ENCODE results near the gene MANBA.

MANBA gene

GRCh38 chr4:102780476-102781144, 19.8 kb upstream of the MANBA start:
- H3K27ac ChIP-seq (ENCODE audit: low read depth, low read length), result no peak overlapping the region
- H3K36me3 ChIP-seq (ENCODE audit: low read length), result no peaks in the 10 kb centered on the region
- TF ChIP-seq CTCF (IDR thresholded peaks at IDR 0.05; ENCODE audit: insufficient read depth, low read length, poor library complexity, severe bottlenecking) (no peak), EZH2phosphoT487 (conservative IDR thresholded peaks at IDR 0.05; ENCODE audit: low read length) (no peak)

GRCh38 chr4:102779204-102779603, 18.4 kb upstream of the MANBA start:
- Histone ChIP-seq H2AFZ (ENCODE audit: low read depth, low read length, severe bottlenecking) (no peak overlapping the region), H3K9me2 (replicated peaks; ENCODE audit: insufficient read depth, low read length) (no peaks in the 10 kb centered on the region), H4K20me1 (ENCODE audit: low read depth, low read length) (no peaks in the 10 kb centered on the region), H3K79me2 (ENCODE audit: insufficient read depth, low read length) (no peaks in the 10 kb centered on the region), H3K4me3 (ENCODE audit: insufficient read depth, low read length, poor library complexity, severe bottlenecking) (no peak overlapping the region), H3F3A (ENCODE audit: insufficient read depth) (no peaks in the 10 kb centered on the region), H3K4me2 (ENCODE audit: low read depth, low read length, poor library complexity, severe bottlenecking) (no peak overlapping the region), H3K9me3 (ENCODE audit: insufficient read depth, low read length) (no peaks in the 10 kb centered on the region), H3K27ac (ENCODE audit: low read depth, low read length) (no peak overlapping the region), H3K27me3 (ENCODE audit: low read length) (no peaks in the 10 kb centered on the region), H3K9ac (ENCODE audit: low read length) (no peak overlapping the region), H3K36me3 (ENCODE audit: low read length) (no peaks in the 10 kb centered on the region)
- TF ChIP-seq CTCF (IDR thresholded peaks at IDR 0.05; ENCODE audit: insufficient read depth, low read length, poor library complexity, severe bottlenecking) (no peak), EZH2phosphoT487 (conservative IDR thresholded peaks at IDR 0.05; ENCODE audit: low read length) (no peak)

More at GRCh38 chr4:102780476-102781144, 19.8 kb upstream of the MANBA start:
- Histone ChIP-seq H3K4me3 (ENCODE audit: insufficient read depth, low read length, poor library complexity, severe bottlenecking) (no peak overlapping the region), H3K9me2 (replicated peaks; ENCODE audit: insufficient read depth, low read length) (no peaks in the 10 kb centered on the region), H3K4me2 (ENCODE audit: low read depth, low read length, poor library complexity, severe bottlenecking) (no peak overlapping the region), H3K79me2 (ENCODE audit: insufficient read depth, low read length) (no peaks in the 10 kb centered on the region), H3K9me3 (ENCODE audit: insufficient read depth, low read length) (no peaks in the 10 kb centered on the region), H3K27me3 (ENCODE audit: low read length) (no peaks in the 10 kb centered on the region), H3K9ac (ENCODE audit: low read length) (no peak overlapping the region), H4K20me1 (ENCODE audit: low read depth, low read length) (no peaks in the 10 kb centered on the region), H2AFZ (ENCODE audit: low read depth, low read length, severe bottlenecking) (no peak overlapping the region), H3F3A (ENCODE audit: insufficient read depth) (no peaks in the 10 kb centered on the region)

GRCh38 chr4:102778720-102779119, 18.0 kb upstream of the MANBA start:
- H3K27me3 ChIP-seq (ENCODE audit: low read length), result no peaks in the 10 kb centered on the region
- no peaks in the 10 kb centered on the region for H3K9me3 ChIP-seq (ENCODE audit: insufficient read depth, low read length)
- no peak overlapping the region for H2AFZ ChIP-seq (ENCODE audit: low read depth, low read length, severe bottlenecking)
- no peak overlapping the region for H3K4me3 ChIP-seq (ENCODE audit: insufficient read depth, low read length, poor library complexity, severe bottlenecking)
- H3K4me2 ChIP-seq (ENCODE audit: low read depth, low read length, poor library complexity, severe bottlenecking), result no peak overlapping the region
- no peak overlapping the region for H3K27ac ChIP-seq (ENCODE audit: low read depth, low read length)
- H3K9me2 ChIP-seq (replicated peaks; ENCODE audit: insufficient read depth, low read length), result no peaks in the 10 kb centered on the region
- H3K9ac ChIP-seq (ENCODE audit: low read length), result no peak overlapping the region
- no peak for TF ChIP-seq CTCF (IDR thresholded peaks at IDR 0.05; ENCODE audit: insufficient read depth, low read length, poor library complexity, severe bottlenecking)
- TF ChIP-seq EZH2phosphoT487 (conservative IDR thresholded peaks at IDR 0.05; ENCODE audit: low read length), result no peak
- no peaks in the 10 kb centered on the region for H3K36me3 ChIP-seq (ENCODE audit: low read length)
- no peaks in the 10 kb centered on the region for H4K20me1 ChIP-seq (ENCODE audit: low read depth, low read length)
- no peaks in the 10 kb centered on the region for H3K79me2 ChIP-seq (ENCODE audit: insufficient read depth, low read length)
- no peaks in the 10 kb centered on the region for H3F3A ChIP-seq (ENCODE audit: insufficient read depth)
